ENCODE results near the gene ZNF438. TPM values are rescaled to one million over a fixed set of nuclear protein-coding genes. Genes with fewer than 3 reads are reported as not detected.
"Not testable (repeated sequence)": the region's sequence is repeated elsewhere in the genome, so short reads cannot be mapped to it uniquely, and the experiment has no call there.

Gene ZNF438
- total RNA-seq, 1 experiment from 2014 or later, result 2.0 TPM

- Histone ChIP-seq H3K36me3 (ENCODE audit: insufficient read depth, low read length, poor library complexity, severe bottlenecking) (no peaks in the 10 kb centered on the region), H3K27ac (ENCODE audit: low read depth, low read length, poor library complexity, severe bottlenecking) (no peak overlapping the region), H3K27me3 (replicated peaks; ENCODE audit: insufficient read depth, low read depth, low read length, poor library complexity) (no peaks in the 10 kb centered on the region), H3K9me3 (ENCODE audit: low read depth, low read length, poor library complexity, severe bottlenecking) (no peaks in the 10 kb centered on the region), H3K4me3 (ENCODE audit: low read depth, low read length, poor library complexity, severe bottlenecking) (no peak overlapping the region), H3K4me1 (ENCODE audit: insufficient read depth, low read length, poor library complexity, severe bottlenecking) (no peaks in the 10 kb centered on the region)
- DNase-seq (ENCODE audit: low spot score), result no peak
- CTCF ChIA-PET, result no interaction called here
- no peak for TF ChIP-seq EZH2 (IDR thresholded peaks at IDR 0.05; ENCODE audit: borderline replicate concordance, low read depth, low read length, poor library complexity, severe bottlenecking)
- TF ChIP-seq CTCF (conservative IDR thresholded peaks at IDR 0.05; ENCODE audit: low read depth, low read length), result no peak
- intact Hi-C loops (cut with micrococcal nuclease; ENCODE audit: unreplicated experiment), result no loop called here
- no TSS peak for BruUV-seq (replicated peaks)
- POLR2A ChIA-PET (ENCODE audit: low non-redundant PET), result interaction anchor here (0.7 kb wide), 1 partner anchor 204 kb away, joined by 6 read pairs; no protein-coding TSS in a partner anchor
These were observed 67.4 kb downstream of the ZNF438 start for GRCh38 chr10:30963992-30964930.

GRCh38 chr10:30962522-30962921, 69.1 kb downstream of the ZNF438 start:
- TF ChIP-seq CTCF (conservative IDR thresholded peaks at IDR 0.05; ENCODE audit: low read depth, low read length) (no peak), EZH2 (IDR thresholded peaks at IDR 0.05; ENCODE audit: borderline replicate concordance, low read depth, low read length, poor library complexity, severe bottlenecking) (no peak)
- no peak overlapping the region for H3K4me3 ChIP-seq (ENCODE audit: low read depth, low read length, poor library complexity, severe bottlenecking)
- CTCF ChIA-PET, result no interaction called here
- POLR2A ChIA-PET (ENCODE audit: low non-redundant PET), result no interaction called here
- no peaks in the 10 kb centered on the region for H3K4me1 ChIP-seq (ENCODE audit: insufficient read depth, low read length, poor library complexity, severe bottlenecking)
- DNase-seq (ENCODE audit: low spot score), result no peak
- H3K36me3 ChIP-seq (ENCODE audit: insufficient read depth, low read length, poor library complexity, severe bottlenecking), result no peaks in the 10 kb centered on the region
- no peaks in the 10 kb centered on the region for H3K9me3 ChIP-seq (ENCODE audit: low read depth, low read length, poor library complexity, severe bottlenecking)
- intact Hi-C loops (cut with micrococcal nuclease; ENCODE audit: unreplicated experiment), result no loop called here
- no peaks in the 10 kb centered on the region for H3K27me3 ChIP-seq (replicated peaks; ENCODE audit: insufficient read depth, low read depth, low read length, poor library complexity)
- no TSS peak for BruUV-seq (replicated peaks)
- no peak overlapping the region for H3K27ac ChIP-seq (ENCODE audit: low read depth, low read length, poor library complexity, severe bottlenecking)

GRCh38 chr10:30959836-30960210, 71.8 kb downstream of the ZNF438 start:
- Histone ChIP-seq H3K27ac (ENCODE audit: low read depth, low read length, poor library complexity, severe bottlenecking) (no peak overlapping the region), H3K27me3 (replicated peaks; ENCODE audit: insufficient read depth, low read depth, low read length, poor library complexity) (no peaks in the 10 kb centered on the region), H3K4me3 (ENCODE audit: low read depth, low read length, poor library complexity, severe bottlenecking) (no peak overlapping the region), H3K9me3 (ENCODE audit: low read depth, low read length, poor library complexity, severe bottlenecking) (no peaks in the 10 kb centered on the region), H3K36me3 (ENCODE audit: insufficient read depth, low read length, poor library complexity, severe bottlenecking) (no peaks in the 10 kb centered on the region), H3K4me1 (ENCODE audit: insufficient read depth, low read length, poor library complexity, severe bottlenecking) (no peaks in the 10 kb centered on the region)
- CTCF ChIA-PET, result no interaction called here
- POLR2A ChIA-PET (ENCODE audit: low non-redundant PET), result no interaction called here
- intact Hi-C loops (cut with micrococcal nuclease; ENCODE audit: unreplicated experiment), result no loop called here
- DNase-seq (ENCODE audit: low spot score), result peak; percentile 17
- TF ChIP-seq EZH2 (IDR thresholded peaks at IDR 0.05; ENCODE audit: borderline replicate concordance, low read depth, low read length, poor library complexity, severe bottlenecking) (no peak), CTCF (conservative IDR thresholded peaks at IDR 0.05; ENCODE audit: low read depth, low read length) (no peak)
- no TSS peak for BruUV-seq (replicated peaks)

- H3K4me1 ChIP-seq (ENCODE audit: insufficient read depth, low read length, poor library complexity, severe bottlenecking); H3K4me3 ChIP-seq (ENCODE audit: low read depth, low read length, poor library complexity, severe bottlenecking); H3K27me3 ChIP-seq (replicated peaks; ENCODE audit: insufficient read depth, low read depth, low read length, poor library complexity); H3K36me3 ChIP-seq (ENCODE audit: insufficient read depth, low read length, poor library complexity, severe bottlenecking); intact Hi-C loops (cut with micrococcal nuclease; ENCODE audit: unreplicated experiment); DNase-seq (ENCODE audit: low spot score); H3K9me3 ChIP-seq (ENCODE audit: low read depth, low read length, poor library complexity, severe bottlenecking); H3K27ac ChIP-seq (ENCODE audit: low read depth, low read length, poor library complexity, severe bottlenecking); POLR2A ChIA-PET (ENCODE audit: low non-redundant PET); CTCF ChIA-PET; BruUV-seq (replicated peaks): not testable (repeated sequence)
These were observed 82.4 kb downstream of the ZNF438 start for GRCh38 chr10:30949218-30949617.
